Stimulated activated naive CD4-positive, alpha-beta T cell treated with Interleukin-2 at 50 U/mL for 16 hours (primary cell): Measurements from ENCODE around the gene QSER1.

ENCODE experiments used
- DNase-seq: peaks from one replicate; lab custom pipeline; 2025; lab: John Stamatoyannopoulos, UW

QSER1 gene

GRCh38 chr11:32890843-32891656 is 1.6 kb upstream of the QSER1 start:
- DNase-seq, result no peak

GRCh38 chr11:32891657-32892354 is 805 bp upstream of the QSER1 start:
- DNase-seq, result peak; percentile 29

DNA sequence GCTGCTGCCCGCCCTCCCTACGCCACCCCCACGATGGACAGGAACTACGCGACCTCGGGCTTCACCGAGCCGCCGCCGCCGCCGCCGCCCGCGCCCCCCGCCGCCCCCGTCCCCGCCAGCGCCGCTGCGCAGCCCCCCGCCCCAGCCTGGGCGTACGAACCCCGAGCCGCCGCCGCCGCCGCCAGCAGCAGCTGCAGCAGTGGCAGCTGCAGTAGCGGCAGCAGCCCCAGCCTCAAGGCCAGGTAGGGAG is 407 bp downstream of the QSER1 start:
- DNase-seq, result peak; percentile 53

GRCh38 chr11:32893343-32894148 is 935 bp downstream of the QSER1 start:
- DNase-seq, result peak; percentile 24

- DNase-seq, result no peak
These were observed 1.7 kb downstream of the QSER1 start for GRCh38 chr11:32894149-32894827.

GRCh38 chr11:32894921-32895320 is 2.3 kb downstream of the QSER1 start:
- no peak for DNase-seq

DNA sequence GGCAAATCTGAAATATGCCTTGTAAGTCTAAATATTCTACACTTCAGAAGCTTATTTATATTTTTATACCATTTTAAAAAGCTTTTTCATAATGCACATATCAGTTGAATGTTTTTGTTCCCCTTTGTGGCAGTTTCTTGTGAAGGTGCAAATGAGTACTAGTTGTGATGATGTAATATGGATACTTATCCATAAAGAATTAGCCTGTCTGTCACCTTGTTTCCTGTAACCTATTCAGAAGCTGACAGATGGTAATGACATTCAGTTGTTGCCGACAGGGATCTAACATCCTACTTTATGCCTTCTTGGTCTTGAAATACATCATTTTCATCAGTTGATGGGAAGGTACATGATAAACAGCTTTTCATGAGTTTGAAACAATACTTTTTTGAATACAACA is 2.9 kb downstream of the QSER1 start:
- no peak for DNase-seq

GRCh38 chr11:32897103-32897502 is 4.5 kb downstream of the QSER1 start:
- DNase-seq, result no peak

GRCh38 chr11:32899438-32899837 is 6.8 kb downstream of the QSER1 start:
- no peak for DNase-seq

- DNase-seq, result no peak
These were observed 9.6 kb downstream of the QSER1 start for GRCh38 chr11:32902089-32902665.

DNA sequence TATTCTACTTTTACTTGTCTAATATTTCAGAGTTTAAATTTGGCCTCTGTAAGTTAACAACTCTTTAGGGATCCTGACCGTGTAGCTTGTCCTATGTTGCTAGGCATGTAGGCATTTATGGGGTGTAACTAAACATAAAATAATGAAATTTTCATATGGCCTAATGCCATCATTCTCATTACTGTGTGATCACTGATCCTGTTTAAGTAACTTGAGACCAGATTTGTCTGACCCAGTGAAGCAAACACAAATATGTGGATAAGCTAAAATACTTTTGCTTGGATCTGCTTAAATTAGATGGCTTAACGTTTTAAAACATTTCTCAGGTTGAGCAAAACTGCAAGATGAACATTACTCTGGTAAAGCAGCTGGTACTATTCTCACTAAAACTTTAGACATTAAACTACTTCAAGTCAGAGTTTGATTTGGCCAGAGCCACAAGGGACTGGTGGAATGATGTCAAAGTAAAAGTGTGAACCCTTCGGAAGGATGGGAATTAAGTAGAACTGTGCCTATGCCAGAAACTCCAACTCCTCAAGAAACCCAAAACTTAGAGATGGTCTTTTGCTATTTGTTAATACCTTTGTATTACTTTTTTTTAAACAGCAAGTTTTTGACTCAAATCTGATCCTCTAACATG is 12.5 kb downstream of the QSER1 start:
- no peak for DNase-seq

GRCh38 chr11:32908619-32909018 is 16.0 kb downstream of the QSER1 start:
- DNase-seq, result no peak

GRCh38 chr11:32911413-32911812 is 18.8 kb downstream of the QSER1 start:
- no peak for DNase-seq

- no peak for DNase-seq
These were observed 20.8 kb downstream of the QSER1 start for GRCh38 chr11:32913445-32913844.

GRCh38 chr11:32916361-32916760 is 23.8 kb downstream of the QSER1 start:
- DNase-seq, result no peak

GRCh38 chr11:32916994-32917393 is 24.4 kb downstream of the QSER1 start:
- DNase-seq, result no peak

GRCh38 chr11:32918427-32918826 is 25.8 kb downstream of the QSER1 start:
- no peak for DNase-seq

DNA sequence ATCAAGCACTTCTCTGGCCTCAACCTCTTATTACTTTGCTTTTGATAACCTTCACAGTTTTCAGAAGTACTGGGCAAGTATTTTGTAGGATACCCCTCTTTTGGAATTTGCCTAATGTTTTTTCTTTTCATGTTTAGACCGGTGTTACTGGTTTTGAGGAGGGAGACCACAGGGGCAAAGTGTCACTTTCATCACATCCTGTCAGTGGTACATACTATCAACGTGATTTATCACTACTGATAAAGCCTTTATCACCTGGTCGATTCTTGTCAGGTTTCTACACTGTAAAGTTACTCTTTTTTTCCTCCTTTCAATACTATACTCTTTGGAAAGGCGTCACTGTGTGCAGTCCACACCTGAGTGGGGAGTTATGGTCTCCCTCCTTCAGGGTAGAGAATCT is 26.7 kb downstream of the QSER1 start:
- no peak for DNase-seq

- DNase-seq, result no peak
These were observed 28.0 kb downstream of the QSER1 start for GRCh38 chr11:32920570-32920969.

GRCh38 chr11:32921204-32921603 is 28.6 kb downstream of the QSER1 start:
- DNase-seq, result no peak

DNA sequence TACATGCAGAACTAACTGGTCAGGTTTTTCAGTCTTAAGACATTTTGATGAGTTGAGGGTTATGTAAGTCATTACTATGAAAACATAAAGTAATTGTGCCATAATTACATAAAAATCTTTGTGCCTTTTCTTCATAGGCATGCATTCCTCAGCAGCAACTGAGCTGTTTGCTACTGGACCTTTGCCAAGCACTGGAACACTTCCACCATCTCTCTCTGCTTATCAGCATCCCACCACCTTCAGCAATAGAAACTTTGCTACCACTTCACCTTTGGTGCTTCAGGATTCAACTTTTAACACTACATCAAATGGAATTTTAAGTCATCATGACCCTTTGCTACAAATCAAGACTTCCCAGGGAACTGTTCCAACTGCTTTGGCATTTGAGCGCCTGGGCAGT is 39.0 kb downstream of the QSER1 start:
- DNase-seq, result no peak

GRCh38 chr11:32932196-32932595 is 39.6 kb downstream of the QSER1 start:
- DNase-seq, result no peak
